LNCaP clone FGC (cell line): ENCODE measurements around the gene UQCC2.

Experiments
- DNase-seq: peaks from one replicate; pipeline ENCODE4 v3.0.0-alpha.2; 2011; ENCODE audit warnings: low read depth
- H3K4me3 ChIP-seq: 2 replicates; pipeline ENCODE4 v1.5.1; 2011; ENCODE audit warnings: mild to moderate bottlenecking, low read depth, low read length, control low read depth
- TF ChIP-seq, protein P1 (sequence below): IDR thresholded peaks from 2 replicates; pipeline ENCODE4 v1.5.1; 2012; ENCODE audit warnings: mild to moderate bottlenecking; ENCODE audit not compliant: control insufficient read depth, insufficient read depth; ENCODE audit errors: extremely low read depth

UQCC2 gene

DNA sequence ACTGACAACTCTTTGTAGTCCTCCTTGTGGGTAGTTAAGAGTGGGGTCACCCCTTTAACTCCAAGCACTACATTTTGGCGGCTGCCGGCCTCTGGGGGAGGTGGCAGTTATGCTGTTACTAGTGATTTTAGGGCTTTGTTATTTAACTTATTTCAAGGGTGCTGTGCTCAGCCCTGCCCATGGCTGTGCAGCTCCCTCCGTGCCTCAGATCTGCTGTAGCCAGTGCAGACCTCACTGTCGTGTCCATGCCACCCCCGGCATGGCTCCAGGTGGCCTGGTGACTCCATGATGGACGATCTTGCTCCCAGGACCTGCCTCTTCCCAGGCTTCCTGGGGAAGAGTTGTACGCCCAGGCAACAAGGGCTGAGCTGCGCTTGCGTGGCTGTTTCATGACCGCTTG lies 15.4 kb downstream of the UQCC2 start:
- DNase-seq: no peak
- H3K4me3 ChIP-seq: no peak overlapping the region
- TF ChIP-seq, protein P1, sequence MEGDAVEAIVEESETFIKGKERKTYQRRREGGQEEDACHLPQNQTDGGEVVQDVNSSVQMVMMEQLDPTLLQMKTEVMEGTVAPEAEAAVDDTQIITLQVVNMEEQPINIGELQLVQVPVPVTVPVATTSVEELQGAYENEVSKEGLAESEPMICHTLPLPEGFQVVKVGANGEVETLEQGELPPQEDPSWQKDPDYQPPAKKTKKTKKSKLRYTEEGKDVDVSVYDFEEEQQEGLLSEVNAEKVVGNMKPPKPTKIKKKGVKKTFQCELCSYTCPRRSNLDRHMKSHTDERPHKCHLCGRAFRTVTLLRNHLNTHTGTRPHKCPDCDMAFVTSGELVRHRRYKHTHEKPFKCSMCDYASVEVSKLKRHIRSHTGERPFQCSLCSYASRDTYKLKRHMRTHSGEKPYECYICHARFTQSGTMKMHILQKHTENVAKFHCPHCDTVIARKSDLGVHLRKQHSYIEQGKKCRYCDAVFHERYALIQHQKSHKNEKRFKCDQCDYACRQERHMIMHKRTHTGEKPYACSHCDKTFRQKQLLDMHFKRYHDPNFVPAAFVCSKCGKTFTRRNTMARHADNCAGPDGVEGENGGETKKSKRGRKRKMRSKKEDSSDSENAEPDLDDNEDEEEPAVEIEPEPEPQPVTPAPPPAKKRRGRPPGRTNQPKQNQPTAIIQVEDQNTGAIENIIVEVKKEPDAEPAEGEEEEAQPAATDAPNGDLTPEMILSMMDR: no peak

DNA sequence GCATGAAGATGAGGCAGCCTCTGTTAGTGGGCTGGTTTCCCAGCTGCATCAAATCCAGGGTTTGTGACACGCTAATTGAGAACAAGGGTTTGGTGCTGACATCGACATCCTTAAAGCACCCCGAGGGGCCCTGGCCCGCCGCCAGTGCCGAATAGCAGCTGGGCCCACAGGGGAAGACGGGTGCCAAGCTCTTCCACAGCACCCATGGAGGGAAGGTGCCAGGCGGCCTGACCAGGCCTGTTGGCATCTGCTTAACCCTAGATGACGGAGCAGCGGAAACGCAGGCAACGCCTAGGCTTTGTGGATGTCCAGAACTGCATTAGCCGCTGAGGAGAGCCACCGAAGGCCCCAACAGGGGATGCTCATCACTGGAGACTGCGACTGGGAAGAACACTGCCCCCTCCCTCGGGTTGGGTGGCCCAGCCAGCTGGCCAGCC lies 16.0 kb downstream of the UQCC2 start:
- no peak for DNase-seq
- H3K4me3 ChIP-seq: no peak overlapping the region
- TF ChIP-seq, protein P1: no peak

- DNase-seq: no peak
- H3K4me3 ChIP-seq: no peak overlapping the region
- TF ChIP-seq, protein P1: no peak
Measured at GRCh38 chr6:33694977-33695376, 16.5 kb downstream of the UQCC2 start.

DNA sequence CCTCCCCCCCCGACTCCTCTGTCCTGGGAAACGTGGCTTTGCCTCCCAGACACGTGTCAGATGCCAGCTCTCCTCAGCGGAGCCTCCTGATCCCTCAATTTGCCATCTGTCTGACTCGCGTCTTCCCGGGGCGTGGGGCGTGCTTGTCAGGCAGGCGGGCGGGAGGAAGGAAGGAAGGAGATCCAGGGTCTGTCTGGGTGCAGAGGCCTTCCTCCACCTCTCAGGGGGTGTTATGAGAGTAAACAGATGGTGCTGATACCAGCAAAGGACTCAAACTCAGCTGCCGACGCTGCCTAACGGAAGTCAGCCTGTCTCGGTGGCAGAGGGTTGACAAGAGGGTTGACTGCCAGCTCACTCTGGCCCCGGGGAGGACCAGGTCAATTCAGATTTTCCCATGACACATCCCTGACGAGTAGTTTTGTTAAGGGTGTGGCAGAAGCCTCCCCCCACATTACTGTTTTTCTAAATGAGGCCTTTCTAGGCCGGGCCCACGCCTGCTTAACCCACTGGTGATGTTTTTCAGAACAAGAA lies 17.0 kb downstream of the UQCC2 start:
- H3K4me3 ChIP-seq: no peak overlapping the region
- TF ChIP-seq, protein P1: no peak
- no peak for DNase-seq

DNA sequence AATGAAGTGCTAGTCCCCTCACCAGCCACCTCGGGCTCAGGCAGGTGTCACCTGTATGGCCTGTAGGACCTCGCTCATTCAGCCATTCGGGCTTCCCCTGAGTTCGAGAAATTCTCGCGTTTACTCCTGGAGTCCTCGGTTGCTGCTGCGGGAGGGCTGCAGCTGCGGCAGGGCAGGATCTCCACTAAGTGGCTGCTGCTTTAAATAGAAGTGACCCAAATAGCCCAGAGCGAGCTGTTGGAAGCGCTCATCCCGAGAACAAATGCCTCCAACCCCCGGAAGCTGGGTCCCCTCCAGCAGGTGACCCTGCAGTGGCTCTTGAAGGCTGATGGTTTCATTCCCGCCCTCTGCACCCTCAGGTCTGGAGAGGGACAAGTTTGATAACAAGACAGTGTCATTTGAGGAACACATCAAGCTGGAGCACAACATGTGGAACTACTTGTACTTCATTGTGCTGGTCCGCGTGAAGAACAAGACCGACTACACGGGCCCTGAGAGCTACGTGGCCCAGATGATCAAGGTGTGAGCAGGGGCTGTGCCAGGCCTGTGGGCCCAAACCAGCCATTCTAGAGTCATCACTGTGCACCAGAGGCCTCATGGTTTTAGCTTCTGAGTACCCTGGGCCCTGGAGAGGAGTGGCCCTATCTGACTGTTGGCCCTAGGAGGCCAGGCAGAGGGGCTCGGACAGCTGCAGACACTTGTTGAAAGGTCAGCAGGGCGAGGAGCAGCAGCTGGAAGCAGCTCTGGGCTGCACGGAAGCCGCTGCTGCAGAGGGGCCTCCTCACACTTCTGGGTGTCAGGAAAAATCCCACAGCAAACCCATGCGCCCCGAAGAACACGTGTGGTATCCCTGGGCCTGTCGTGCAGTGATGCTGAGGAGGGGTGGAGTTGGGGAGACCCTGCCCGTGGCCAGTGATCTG lies 18.1 kb downstream of the UQCC2 start:
- no peak overlapping the region for H3K4me3 ChIP-seq
- TF ChIP-seq, protein P1: no peak
- no peak for DNase-seq

DNA sequence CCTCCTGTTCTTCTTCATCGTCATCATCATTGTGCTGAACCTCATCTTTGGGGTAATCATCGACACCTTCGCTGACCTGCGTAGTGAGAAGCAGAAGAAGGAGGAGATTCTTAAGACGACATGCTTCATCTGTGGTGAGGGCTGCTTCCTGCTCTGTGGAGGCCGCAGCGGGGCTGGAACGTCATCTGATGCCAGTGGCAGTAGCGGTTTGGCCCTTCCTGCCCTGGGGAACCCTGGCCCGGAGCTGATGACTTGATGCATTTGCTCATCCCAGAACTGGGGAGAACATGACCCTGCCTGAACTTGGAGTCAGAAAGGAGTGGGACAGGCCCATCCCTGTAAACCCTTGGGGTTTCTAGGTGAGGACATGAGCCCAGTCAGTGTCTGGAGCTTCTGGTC lies 18.7 kb downstream of the UQCC2 start:
- no peak overlapping the region for H3K4me3 ChIP-seq
- no peak for DNase-seq
- TF ChIP-seq, protein P1: no peak
